ENCODE results near the gene NHLH1. TPM values are rescaled to one million over a fixed set of nuclear protein-coding genes. Genes with fewer than 3 reads are reported as not detected.

Gene NHLH1
- total RNA-seq, 1 experiment from 2014 or later, result 1.6 TPM

GRCh38 chr1:160344241-160344640, 22.6 kb upstream of the NHLH1 start:
- intact Hi-C loops (cut with micrococcal nuclease; ENCODE audit: unreplicated experiment), result no loop called here
- no peak for DNase-seq
- peaks cover 15% of the 10 kb centered on the region for H3K4me1 Mint-ChIP-seq (ENCODE audit: low read depth, unreplicated experiment)
- CTCF ChIA-PET, result interaction anchor here (0.6 kb wide), 1 partner anchor 225 kb away, joined by 4 read pairs; no protein-coding TSS in a partner anchor
- no peaks in the 10 kb centered on the region for H3K27me3 Mint-ChIP-seq (ENCODE audit: unreplicated experiment)
- H3K9me3 Mint-ChIP-seq (ENCODE audit: low read depth, unreplicated experiment), result no peaks in the 10 kb centered on the region
- TF ChIP-seq CTCF (IDR thresholded peaks at IDR 0.05; ENCODE audit: unreplicated experiment), result no peak
- peak overlapping the region; percentile 87 for H3K4me3 Mint-ChIP-seq (ENCODE audit: low read depth, unreplicated experiment)
- H3K36me3 Mint-ChIP-seq (ENCODE audit: insufficient read depth, unreplicated experiment), result peaks cover 48% of the 10 kb centered on the region
- BruUV-seq (replicated peaks), result no TSS peak
- peak overlapping the region; percentile 96 for H3K27ac Mint-ChIP-seq (ENCODE audit: unreplicated experiment)

GRCh38 chr1:160344936-160345335, 21.9 kb upstream of the NHLH1 start:
- H3K4me3 Mint-ChIP-seq (ENCODE audit: low read depth, unreplicated experiment), result no peak overlapping the region
- CTCF ChIA-PET, result no interaction called here
- TF ChIP-seq CTCF (IDR thresholded peaks at IDR 0.05; ENCODE audit: unreplicated experiment), result no peak
- H3K27ac Mint-ChIP-seq (ENCODE audit: unreplicated experiment), result no peak overlapping the region
- BruUV-seq (replicated peaks), result no TSS peak
- peaks cover 43% of the 10 kb centered on the region for H3K36me3 Mint-ChIP-seq (ENCODE audit: insufficient read depth, unreplicated experiment)
- DNase-seq, result no peak
- H3K4me1 Mint-ChIP-seq (ENCODE audit: low read depth, unreplicated experiment), result peaks cover 10% of the 10 kb centered on the region
- H3K9me3 Mint-ChIP-seq (ENCODE audit: low read depth, unreplicated experiment), result no peaks in the 10 kb centered on the region
- H3K27me3 Mint-ChIP-seq (ENCODE audit: unreplicated experiment), result no peaks in the 10 kb centered on the region
- intact Hi-C loops (cut with micrococcal nuclease; ENCODE audit: unreplicated experiment), result no loop called here

- DNase-seq, result no peak
- no peaks in the 10 kb centered on the region for H3K4me1 Mint-ChIP-seq (ENCODE audit: low read depth, unreplicated experiment)
- intact Hi-C loops (cut with micrococcal nuclease; ENCODE audit: unreplicated experiment), result no loop called here
- no TSS peak for BruUV-seq (replicated peaks)
- no peak overlapping the region for H3K4me3 Mint-ChIP-seq (ENCODE audit: low read depth, unreplicated experiment)
- H3K27ac Mint-ChIP-seq (ENCODE audit: unreplicated experiment), result no peak overlapping the region
- peaks cover 40% of the 10 kb centered on the region for H3K36me3 Mint-ChIP-seq (ENCODE audit: insufficient read depth, unreplicated experiment)
- TF ChIP-seq CTCF (IDR thresholded peaks at IDR 0.05; ENCODE audit: unreplicated experiment), result no peak
- H3K27me3 Mint-ChIP-seq (ENCODE audit: unreplicated experiment), result no peaks in the 10 kb centered on the region
- CTCF ChIA-PET, result interaction anchor here (0.6 kb wide), 1 partner anchor 133 kb away, joined by 3 read pairs; no protein-coding TSS in a partner anchor
- no peaks in the 10 kb centered on the region for H3K9me3 Mint-ChIP-seq (ENCODE audit: low read depth, unreplicated experiment)
Measured at GRCh38 chr1:160346463-160346862, 20.4 kb upstream of the NHLH1 start.

GRCh38 chr1:160346958-160347357, 19.9 kb upstream of the NHLH1 start:
- no peak overlapping the region for H3K27ac Mint-ChIP-seq (ENCODE audit: unreplicated experiment)
- no peak overlapping the region for H3K4me3 Mint-ChIP-seq (ENCODE audit: low read depth, unreplicated experiment)
- TF ChIP-seq CTCF (IDR thresholded peaks at IDR 0.05; ENCODE audit: unreplicated experiment), result no peak
- intact Hi-C loops (cut with micrococcal nuclease; ENCODE audit: unreplicated experiment), result no loop called here
- no peaks in the 10 kb centered on the region for H3K4me1 Mint-ChIP-seq (ENCODE audit: low read depth, unreplicated experiment)
- CTCF ChIA-PET, result interaction anchor here (0.9 kb wide), 1 partner anchor 29 kb away, joined by 3 read pairs; no protein-coding TSS in a partner anchor
- DNase-seq, result no peak
- H3K36me3 Mint-ChIP-seq (ENCODE audit: insufficient read depth, unreplicated experiment), result peaks cover 44% of the 10 kb centered on the region
- no TSS peak for BruUV-seq (replicated peaks)
- H3K9me3 Mint-ChIP-seq (ENCODE audit: low read depth, unreplicated experiment), result no peaks in the 10 kb centered on the region
- H3K27me3 Mint-ChIP-seq (ENCODE audit: unreplicated experiment), result no peaks in the 10 kb centered on the region
